PC-9 (cell line): ENCODE results near the gene ALDH3B2. TPM values are rescaled to one million over a fixed set of nuclear protein-coding genes. Genes with fewer than 3 reads are reported as not detected.
"Not testable (repeated sequence)": the region's sequence is repeated elsewhere in the genome, so short reads cannot be mapped to it uniquely, and the experiment has no call there.

ENCODE experiments used
- BruUV-seq: library from RNA; stranded (reverse); fragments of 400-500 nt; replicated peaks from 2 replicates; lab custom pipeline; 2021; lab: Mats Ljungman, UMichigan
- CTCF ChIA-PET: fragments of 300-600 bp; sonication (Branson Sonifier 250); formaldehyde crosslinking; loops from one replicate; lab custom pipeline; 2022; ENCODE audit warnings: antibody characterized with exemption; lab: Charles Lee
- POLR2A ChIA-PET: fragments of 300-600 bp; sonication (Branson Sonifier 250); formaldehyde crosslinking; loops from one replicate; lab custom pipeline; 2022; ENCODE audit warnings: antibody characterized with exemption; ENCODE audit not compliant: unreplicated experiment; lab: Charles Lee
- DNase-seq, 2 experiments: peaks; one replicate each; pipeline versions ENCODE4 v3.0.0 to v3.0.0-alpha.2; 2015 to 2022; ENCODE audit warnings: mixed read lengths in 1 of 2
- H2AFZ ChIP-seq: fragments of 200-600 bp; sonication (generic); 2 replicates; pipeline ENCODE4 v1.8.1; 2017; ENCODE audit warnings: antibody characterized with exemption
- H3F3A ChIP-seq: fragments of 200-600 bp; sonication (generic); 2 replicates; pipeline ENCODE4 v1.8.1; 2017; ENCODE audit warnings: antibody characterized with exemption, mild to moderate bottlenecking, low read depth; ENCODE audit not compliant: insufficient read depth
- H3K27ac ChIP-seq: fragments of 200-600 bp; sonication (generic); 2 replicates; pipeline ENCODE4 v1.6.1; 2016; ENCODE audit warnings: mixed run types
- H3K27me3 ChIP-seq: fragments of 200-600 bp; sonication (generic); 2 replicates; pipeline ENCODE4 v1.6.1; 2016; ENCODE audit warnings: low read depth, mixed run types; ENCODE audit not compliant: insufficient read depth
- H3K36me3 ChIP-seq: fragments of 200-600 bp; sonication (generic); 2 replicates; pipeline ENCODE4 v1.6.1; 2016; ENCODE audit warnings: low read depth, mixed run types
- H3K4me1 ChIP-seq: fragments of 200-600 bp; sonication (generic); replicated peaks from 2 replicates; pipeline ENCODE4 v1.6.1; 2016; ENCODE audit warnings: mixed run types; ENCODE audit not compliant: insufficient read depth
- H3K4me2 ChIP-seq: fragments of 200-600 bp; sonication (generic); 2 replicates; pipeline ENCODE4 v1.6.1; 2017; ENCODE audit warnings: mixed run types
- H3K4me3 ChIP-seq: fragments of 200-600 bp; sonication (generic); 2 replicates; pipeline ENCODE4 v1.6.1; 2016; ENCODE audit warnings: mixed run types
- H3K79me2 ChIP-seq: fragments of 200-600 bp; sonication (generic); 2 replicates; pipeline ENCODE4 v1.6.1; 2017; ENCODE audit warnings: low read depth, mixed run types
- H3K9me2 ChIP-seq: fragments of 200-600 bp; sonication (generic); 2 replicates; pipeline ENCODE4 v1.8.1; 2017; ENCODE audit warnings: mild to moderate bottlenecking; ENCODE audit not compliant: insufficient read depth
- H3K9me3 ChIP-seq: fragments of 200-600 bp; sonication (generic); 2 replicates; pipeline ENCODE4 v1.8.1; 2016; ENCODE audit warnings: low read depth; ENCODE audit not compliant: insufficient read depth
- H4K20me1 ChIP-seq: fragments of 200-600 bp; sonication (generic); 2 replicates; pipeline ENCODE4 v1.8.1; 2017; ENCODE audit not compliant: insufficient read depth
- CTCF ChIP-seq: fragments of 200-600 bp; sonication (generic); conservative IDR thresholded peaks from 2 replicates; pipeline ENCODE4 v1.6.1; 2017; ENCODE audit warnings: mixed run types, antibody characterized with exemption, mild to moderate bottlenecking, moderate library complexity
- EZH2 ChIP-seq: fragments of 200-600 bp; sonication (generic); IDR thresholded peaks from 2 replicates; pipeline ENCODE4 v1.8.0; 2017; ENCODE audit warnings: antibody characterized with exemption, low read depth
- intact Hi-C: fragments of 100-400 bp; cut with micrococcal nuclease; formaldehyde crosslinking; loops from one replicate; pipeline ENCODE4 v1.10.0; 2022; ENCODE audit not compliant: unreplicated experiment
- total RNA-seq: library from RNA; stranded (reverse); gene quantifications from 2 replicates; pipeline ENCODE4 v1.2.3, GENCODE V29; 2021

ALDH3B2 gene
- total RNA-seq, 1 experiment from 2014 or later: 9.8 TPM

GRCh38 chr11:67659651-67660165, 14.7 kb downstream of the ALDH3B2 start:
- not testable (repeated sequence) for H2AFZ ChIP-seq, H3K4me1 ChIP-seq, BruUV-seq, H3K27ac ChIP-seq, H3K27me3 ChIP-seq, H3K9me3 ChIP-seq, H3K36me3 ChIP-seq, DNase-seq, H3K79me2 ChIP-seq, H3K4me3 ChIP-seq, H3K4me2 ChIP-seq, H3F3A ChIP-seq, H4K20me1 ChIP-seq, H3K9me2 ChIP-seq
- ChIA-PET CTCF (interaction anchor here (0.6 to 1.3 kb wide), 3 partner anchors 15 to 315 kb away, joined by 3 to 18 read pairs (median 5); no protein-coding TSS in a partner anchor), POLR2A (interaction anchor here (0.6 kb wide), 1 partner anchor 42 kb away, joined by 6 read pairs; no protein-coding TSS in a partner anchor)
- intact Hi-C loops: loop anchor here (2.0 to 10.0 kb wide), 3 partner anchors 87 to 307 kb away; partner anchors contain the start of gene POLD4
- peak; percentile 62 for TF ChIP-seq CTCF

GRCh38 chr11:67657300-67657699, 17.1 kb downstream of the ALDH3B2 start:
- BruUV-seq: no TSS peak
- Histone ChIP-seq H2AFZ (no peak overlapping the region), H3K36me3 (no peaks in the 10 kb centered on the region), H3K79me2 (no peaks in the 10 kb centered on the region), H3K4me3 (no peak overlapping the region), H3K27ac (no peak overlapping the region), H3F3A (peaks cover 7% of the 10 kb centered on the region; the same call in 1 of the 2 replicates), H3K4me1 (no peaks in the 10 kb centered on the region), H3K27me3 (no peaks in the 10 kb centered on the region), H3K9me3 (peaks cover 6% of the 10 kb centered on the region; the same call in 1 of the 2 replicates), H3K4me2 (no peak overlapping the region), H4K20me1 (no peaks in the 10 kb centered on the region), H3K9me2 (no peaks in the 10 kb centered on the region)
- no peak for TF ChIP-seq CTCF
- no peak for TF ChIP-seq EZH2
- intact Hi-C loops: loop anchor here (5.0 kb wide), 1 partner anchor 305 kb away; the partner anchor contains the start of gene POLD4
- no peak for DNase-seq
- ChIA-PET POLR2A (no interaction called here), CTCF (interaction anchor here (0.6 kb wide), 2 partner anchors 66 to 213 kb away, joined by 3 to 17 read pairs; no protein-coding TSS in a partner anchor)

GRCh38 chr11:67656278-67656922, 18.0 kb downstream of the ALDH3B2 start:
- Histone ChIP-seq H3K27me3 (no peaks in the 10 kb centered on the region), H4K20me1 (no peaks in the 10 kb centered on the region), H3K9me2 (no peaks in the 10 kb centered on the region), H3K9me3 (peaks cover 6% of the 10 kb centered on the region; the same call in 1 of the 2 replicates), H3K4me2 (no peak overlapping the region), H3K4me3 (no peak overlapping the region), H3F3A (peaks cover 9% of the 10 kb centered on the region; the same call in 1 of the 2 replicates), H3K36me3 (no peaks in the 10 kb centered on the region), H3K79me2 (no peaks in the 10 kb centered on the region), H3K27ac (no peak overlapping the region), H3K4me1 (no peaks in the 10 kb centered on the region), H2AFZ (no peak overlapping the region)
- no peak for TF ChIP-seq EZH2
- no peak for TF ChIP-seq CTCF
- intact Hi-C loops: loop anchor here (5.0 kb wide), 1 partner anchor 304 kb away; the partner anchor contains the start of gene POLD4
- DNase-seq: no peak
- no TSS peak for BruUV-seq
- ChIA-PET POLR2A (no interaction called here), CTCF (no interaction called here)
